H1 (cell line): Measurements from ENCODE around the gene KCTD11. TPM values are rescaled to one million over a fixed set of nuclear protein-coding genes. Genes with fewer than 3 reads are reported as not detected.

Experiments used
- BACH1 ChIP-seq: IDR thresholded peaks from 2 replicates; pipeline ENCODE4 v1.6.1; 2012; ENCODE audit warnings: low read length, improper control_type of control experiment
- BCL11A ChIP-seq, 2 experiments: IDR thresholded peaks; one replicate each; pipeline ENCODE4 v1.6.1; 2011; ENCODE audit warnings: low read depth in 2 of 2, low read length in 2 of 2, mild to moderate bottlenecking in 2 of 2
- CBX5 ChIP-seq: fragments of 300-800, 300-1000 bp; sonication (generic); IDR thresholded peaks from 2 replicates; pipeline ENCODE4 v1.7.1; 2016; ENCODE audit warnings: antibody characterized with exemption, low read length, low read depth
- CHD2 ChIP-seq: IDR thresholded peaks from 2 replicates; pipeline ENCODE4 v1.6.1; 2012; ENCODE audit warnings: low read length, improper control_type of control experiment
- E2F6 ChIP-seq: IDR thresholded peaks from 2 replicates; pipeline ENCODE4 v1.6.1; 2012; ENCODE audit warnings: inconsistent platforms
- EZH2 ChIP-seq: fragments of 200-600 bp; sonication (generic); IDR thresholded peaks from 2 replicates; pipeline ENCODE4 v1.7.1; 2012; ENCODE audit warnings: low read depth, mild to moderate bottlenecking, moderate library complexity, low read length, inconsistent platforms; ENCODE audit not compliant: severe bottlenecking
- FOSL1 ChIP-seq: IDR thresholded peaks from 2 replicates; pipeline ENCODE4 v1.6.1; 2011; ENCODE audit warnings: mild to moderate bottlenecking, low read depth, low read length, moderate library complexity; ENCODE audit not compliant: insufficient read depth
- HDAC2 ChIP-seq, 2 experiments: fragments of 300-600 bp in 1 of 2; sonication (generic) in 1 of 2; IDR thresholded peaks; 2 replicates each; pipeline ENCODE4 v1.6.1; 2011 to 2012; ENCODE audit warnings: low read depth in 2 of 2, low read length in 2 of 2, mild to moderate bottlenecking in 2 of 2, moderate library complexity in 2 of 2, borderline replicate concordance in 1 of 2, inconsistent platforms in 1 of 2
- JUN ChIP-seq: IDR thresholded peaks from 2 replicates; pipeline ENCODE4 v1.6.1; 2011; ENCODE audit warnings: low read depth, mild to moderate bottlenecking, improper control_type of control experiment, low read length
- JUND ChIP-seq: IDR thresholded peaks from 2 replicates; pipeline ENCODE4 v1.6.1; 2011; ENCODE audit warnings: mild to moderate bottlenecking, improper control_type of control experiment, low read length
- KDM4A ChIP-seq: IDR thresholded peaks from one replicate; pipeline ENCODE4 v1.7.1; 2012; ENCODE audit warnings: low read depth, mild to moderate bottlenecking, moderate library complexity, low read length, inconsistent platforms; ENCODE audit not compliant: severe bottlenecking
- KDM5A ChIP-seq: fragments of 200-600 bp; IDR thresholded peaks from 2 replicates; pipeline ENCODE4 v1.7.1; 2012; ENCODE audit warnings: mild to moderate bottlenecking, low read length, inconsistent platforms, mixed read lengths
- NRF1 ChIP-seq: IDR thresholded peaks from 2 replicates; pipeline ENCODE4 v1.6.1; 2011; ENCODE audit warnings: mild to moderate bottlenecking, low read depth, low read length, improper control_type of control experiment
- POLR2A ChIP-seq, 2 experiments: IDR thresholded peaks; 1 replicate in 1 of 2; 2 replicates in 1 of 2; pipeline ENCODE4 v1.6.1; 2011; ENCODE audit warnings: low read depth in 2 of 2, low read length in 2 of 2, mild to moderate bottlenecking in 2 of 2; ENCODE audit errors: control extremely low read depth in 1 of 2
- RAD21 ChIP-seq, 2 experiments: IDR thresholded peaks in 1 of 2; conservative IDR thresholded peaks in 1 of 2; 2 replicates each; pipeline ENCODE4 v1.6.1; 2011; ENCODE audit warnings: low read depth in 2 of 2, low read length in 2 of 2, improper control_type of control experiment in 1 of 2, inconsistent platforms in 1 of 2, mild to moderate bottlenecking in 1 of 2, moderate library complexity in 1 of 2
- RFX5 ChIP-seq: IDR thresholded peaks from 2 replicates; pipeline ENCODE4 v1.6.1; 2011; ENCODE audit warnings: low read depth, low read length, improper control_type of control experiment, borderline replicate concordance
- SAP30 ChIP-seq: fragments of 300-600 bp; sonication (generic); IDR thresholded peaks from 2 replicates; pipeline ENCODE4 v1.7.1; 2012; ENCODE audit warnings: low read length, moderate library complexity, mild to moderate bottlenecking, inconsistent platforms; ENCODE audit not compliant: insufficient read depth, insufficient replicate concordance
- SIN3A ChIP-seq, 2 experiments: IDR thresholded peaks in 1 of 2; conservative IDR thresholded peaks in 1 of 2; 2 replicates each; pipeline ENCODE4 v1.6.1; 2011 to 2012; ENCODE audit warnings: low read length in 2 of 2, improper control_type of control experiment in 1 of 2, low read depth in 1 of 2, mild to moderate bottlenecking in 1 of 2
- SP2 ChIP-seq: IDR thresholded peaks from 2 replicates; pipeline ENCODE4 v1.6.1; 2012; ENCODE audit warnings: mild to moderate bottlenecking, low read length, inconsistent platforms
- SUZ12 ChIP-seq: fragments of 200-600 bp; sonication (generic); IDR thresholded peaks from 2 replicates; pipeline ENCODE4 v1.6.1; 2012; ENCODE audit warnings: mild to moderate bottlenecking, inconsistent platforms, low read length, moderate library complexity, mixed read lengths
- TAF1 ChIP-seq: IDR thresholded peaks from 2 replicates; pipeline ENCODE4 v1.6.1; 2011; ENCODE audit warnings: mild to moderate bottlenecking, low read depth, low read length
- polyA plus RNA-seq, 7 experiments: library from polyadenylated mRNA; depleted of rRNA in 3 of 7; stranded (reverse) in 5 of 7; unstranded in 2 of 7; fragments of >200 nt in 5 of 7; fragments of 200-250 nt in 2 of 7; gene quantifications; 1 replicate in 5 of 7; 2 replicates in 1 of 7; 4 replicates in 1 of 7; pipeline versions ENCODE4 v1.2.1 to v1.2.3, GENCODE V29; 2011 to 2013; ENCODE audit warnings: missing spikeins in 2 of 7, mixed read lengths in 2 of 7
- total RNA-seq: library from RNA; stranded (reverse); fragmentation: NEBNext Ultra II Directional; extraction: Animal tissue kit (Norgen Biotek cat#: 25700); gene quantifications from 2 replicates; pipeline ENCODE4 v1.2.1, GENCODE V29; 2021
- TF ChIP-seq, protein P1 (sequence below): IDR thresholded peaks from 2 replicates; pipeline ENCODE4 v1.6.1; 2012; ENCODE audit warnings: inconsistent platforms

KCTD11 gene
- total and polyA plus RNA-seq, 2 of the 8 experiments (the other 6 are each of a cell fraction or from before 2014, with no cell fraction given) = 8.6 to 9.2 TPM

DNA sequence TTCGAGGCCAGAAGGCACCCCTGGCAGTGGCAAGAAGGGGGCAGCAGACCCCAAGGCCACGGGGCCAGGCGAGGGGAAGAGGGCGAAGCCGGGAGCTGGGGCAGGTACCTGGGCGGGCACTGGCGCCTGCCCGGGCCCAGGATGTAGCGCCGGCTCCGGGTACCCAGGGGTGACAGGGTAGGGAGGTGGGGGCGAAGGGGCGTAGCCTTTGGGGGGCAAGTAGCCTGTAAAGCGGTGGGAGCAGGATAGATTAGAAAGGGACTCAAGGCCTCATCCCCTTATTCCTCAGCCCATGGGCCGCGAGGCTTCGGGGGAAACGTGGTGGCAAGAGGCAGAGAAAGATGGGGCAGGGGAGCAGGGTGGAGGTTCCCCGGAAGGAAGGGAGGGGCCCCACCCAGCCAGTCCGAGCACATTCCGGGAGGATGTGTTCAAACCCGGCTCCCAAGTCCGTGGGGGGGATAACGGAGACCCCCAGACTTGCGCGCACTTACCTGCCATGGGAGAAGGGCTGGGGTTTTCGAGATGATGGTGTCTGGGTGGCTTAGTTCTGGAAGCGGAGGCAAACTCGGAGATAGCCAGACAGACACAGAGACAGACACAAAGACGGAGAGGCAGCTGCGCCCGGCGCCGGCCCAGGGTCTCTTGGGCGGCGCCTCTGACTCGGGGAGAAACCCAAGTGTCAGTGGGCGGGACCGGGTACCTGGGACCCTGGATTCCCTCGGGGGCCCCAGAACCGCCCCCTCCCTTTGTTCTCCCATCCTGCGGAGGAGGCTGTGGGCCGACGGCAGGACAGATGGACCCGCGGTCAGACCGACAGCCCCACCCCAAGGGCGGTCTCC lies 41.9 kb downstream of the KCTD11 start (continued):
- TF ChIP-seq EZH2 (no peak), JUN (no peak), HDAC2 (IDR thresholded peaks at IDR 0.05; ENCODE audit: borderline replicate concordance in 1 of 2, low read depth in 2 of 2, low read length in 2 of 2) (peak in 1 of 2 experiments; percentile 55; a peak in 1 of 4 replicates), BCL11A (IDR thresholded peaks at IDR 0.05; ENCODE audit: low read depth in 2 of 2, low read length in 2 of 2) (no peak), SUZ12 (no peak), RFX5 (no peak), RAD21 (IDR thresholded peaks at IDR 0.05 in 1 of 2, conservative IDR thresholded peaks at IDR 0.05 in 1 of 2; ENCODE audit: low read depth in 2 of 2, low read length in 2 of 2) (peak; percentile 69 to 82), BACH1 (no peak), SP2 (no peak), E2F6 (peak; percentile 15; the same call in 1 of the 2 replicates), TAF1 (peak; percentile 21; the same call in 1 of the 2 replicates), SAP30 (peak; percentile 69), CHD2 (no peak), FOSL1 (no peak), NRF1 (no peak), POLR2A (IDR thresholded peaks at IDR 0.05; ENCODE audit: control extremely low read depth in 1 of 2, low read depth in 2 of 2, low read length in 2 of 2) (0 out of 3 replicates have a peak, but pooled peaks of 1 of the 2 experiments have one; percentile 0), CBX5 (no peak), KDM4A (no peak), JUND (no peak), SIN3A (conservative IDR thresholded peaks at IDR 0.05 in 1 of 2, IDR thresholded peaks at IDR 0.05 in 1 of 2; ENCODE audit: low read depth in 1 of 2, low read length in 2 of 2) (peak; percentile 35 to 71; a peak in 2 of 4 replicates), KDM5A (no peak)
- TF ChIP-seq, protein P1, sequence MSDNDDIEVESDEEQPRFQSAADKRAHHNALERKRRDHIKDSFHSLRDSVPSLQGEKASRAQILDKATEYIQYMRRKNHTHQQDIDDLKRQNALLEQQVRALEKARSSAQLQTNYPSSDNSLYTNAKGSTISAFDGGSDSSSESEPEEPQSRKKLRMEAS = peak; percentile 80; the same call in 1 of the 2 replicates
